HG03064 (cell line): ENCODE data around the gene IWS1.
A peak's percentile ranks its signal among the peaks of the same experiment; 100 is the strongest.

Experiments
- ATAC-seq: cut with Tn5 transposase; IDR thresholded peaks from one replicate; pipeline ENCODE4 v1.9.1; 2021; ENCODE audit warnings: low read depth; ENCODE audit not compliant: unreplicated experiment

Gene IWS1

GRCh38 chr2:127506510-127506909 lies 19.8 kb downstream of the IWS1 start:
- ATAC-seq, result no peak

- no peak for ATAC-seq
Measured at GRCh38 chr2:127504552-127505430, 21.5 kb downstream of the IWS1 start.

GRCh38 chr2:127503491-127503890 lies 22.8 kb downstream of the IWS1 start:
- no peak for ATAC-seq

GRCh38 chr2:127498386-127498785 lies 27.9 kb downstream of the IWS1 start:
- ATAC-seq, result no peak

GRCh38 chr2:127490283-127490682 lies 36.0 kb downstream of the IWS1 start:
- no peak for ATAC-seq

- ATAC-seq, result no peak
Measured at GRCh38 chr2:127486247-127487058, 39.8 kb downstream of the IWS1 start.

GRCh38 chr2:127485694-127486071 lies 40.6 kb downstream of the IWS1 start:
- ATAC-seq, result peak; percentile 62

GRCh38 chr2:127485051-127485693 lies 41.1 kb downstream of the IWS1 start:
- ATAC-seq, result no peak

- ATAC-seq, result no peak
Measured at GRCh38 chr2:127482031-127482430, 44.3 kb downstream of the IWS1 start.

GRCh38 chr2:127479866-127480743 lies 46.2 kb downstream of the IWS1 start:
- ATAC-seq, result no peak

- no peak for ATAC-seq
Measured at GRCh38 chr2:127479219-127479825, 47.0 kb downstream of the IWS1 start.

- ATAC-seq, result no peak
Measured at GRCh38 chr2:127475788-127476187, 50.5 kb downstream of the IWS1 start.

- ATAC-seq, result no peak
Measured at GRCh38 chr2:127472268-127472667, 54.0 kb downstream of the IWS1 start.

- ATAC-seq, result no peak
Measured at GRCh38 chr2:127471286-127471988, 54.9 kb downstream of the IWS1 start.

GRCh38 chr2:127469974-127470373 lies 56.3 kb downstream of the IWS1 start:
- ATAC-seq, result no peak

GRCh38 chr2:127469051-127469450 lies 57.2 kb downstream of the IWS1 start:
- no peak for ATAC-seq

GRCh38 chr2:127465258-127465657 lies 61.0 kb downstream of the IWS1 start:
- no peak for ATAC-seq

GRCh38 chr2:127464470-127465257 lies 61.6 kb downstream of the IWS1 start:
- ATAC-seq, result no peak
